AG20443 (cell line): ENCODE results near the gene IL18.
A peak's percentile ranks its signal among the peaks of the same experiment; 100 is the strongest.
"Not testable (repeated sequence)": the region's sequence is repeated elsewhere in the genome, so short reads cannot be mapped to it uniquely, and the experiment has no call there.

Experiments
- DNase-seq: peaks from one replicate; pipeline ENCODE4 v3.0.0; 2012; ENCODE audit warnings: low spot score, mixed read lengths

Gene IL18

DNA sequence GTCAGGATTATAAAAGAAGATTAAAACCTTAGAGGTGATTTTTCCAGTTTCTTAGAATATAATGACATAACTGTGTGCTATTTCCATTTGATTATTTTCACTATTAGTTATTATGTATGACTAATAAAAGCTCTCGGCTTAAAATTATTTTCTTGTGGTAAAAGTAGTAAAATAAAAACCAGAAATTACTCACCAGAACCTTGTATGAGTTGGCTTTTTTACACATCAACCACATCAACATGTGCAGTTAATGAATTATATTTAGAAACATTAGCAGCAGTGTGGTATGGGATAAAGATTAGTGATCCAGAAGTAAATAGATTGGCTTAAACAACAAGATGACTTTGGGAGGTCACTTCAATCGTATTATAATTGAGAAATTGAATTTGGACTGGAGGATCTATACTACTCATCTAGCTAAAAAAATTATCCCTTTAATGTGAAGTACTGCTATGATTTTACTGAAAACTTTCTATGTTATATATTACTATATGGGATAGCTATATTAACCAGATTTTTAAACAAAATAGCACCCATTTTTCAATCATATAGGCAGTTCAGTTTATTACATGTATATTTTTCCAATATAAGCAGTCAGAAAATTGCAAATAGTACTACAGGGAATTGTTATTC is 8.6 kb upstream of the IL18 start:
- peak; percentile 32 for DNase-seq

DNA sequence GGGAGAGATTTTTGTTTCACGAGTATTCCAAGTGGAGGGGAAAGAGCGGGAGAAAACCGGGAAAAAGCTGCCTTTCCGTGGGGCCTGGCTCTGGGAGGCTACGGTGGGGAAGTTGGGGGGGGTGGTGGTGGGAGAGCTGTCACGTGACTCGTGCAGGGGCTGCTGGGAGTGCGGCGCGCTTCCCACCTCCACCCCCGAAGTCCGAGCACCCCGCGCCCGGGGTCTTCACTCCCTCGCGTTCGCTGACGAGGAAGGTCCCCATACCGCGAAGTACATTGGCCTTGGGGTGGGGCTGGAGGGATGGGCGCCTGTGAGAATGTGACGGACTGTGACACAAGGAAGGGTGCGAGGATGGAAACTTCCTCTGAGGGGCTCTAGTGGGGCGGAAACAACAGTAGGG is 3.3 kb upstream of the IL18 start, which contains the start of gene TEX12:
TSS of gene TEX12 (plus strand) at position 228 of the 400 bp plus-strand sequence. CDS start 1,897 bp downstream, outside the sequence.
- DNase-seq: no peak

DNA sequence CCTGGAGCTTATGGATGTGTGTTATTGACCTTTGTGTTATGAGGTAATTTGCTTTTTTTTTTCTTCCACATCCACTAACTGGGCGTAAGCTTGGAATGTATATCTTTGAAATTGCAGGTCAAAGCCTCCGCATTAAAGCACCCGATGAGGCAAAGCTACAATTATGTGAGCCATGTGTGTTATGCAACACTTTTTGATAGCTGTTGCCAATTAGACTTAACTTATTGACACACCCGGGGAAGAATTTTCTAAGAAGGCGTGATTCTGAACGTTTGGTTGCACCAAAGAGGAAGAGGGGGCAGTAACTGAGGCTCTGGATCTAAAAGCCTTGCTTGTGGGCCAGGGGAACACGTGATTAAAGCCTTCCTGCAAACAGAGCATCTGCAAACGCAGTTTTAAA is 2.7 kb upstream of the IL18 start:
- peak; percentile 62 for DNase-seq

DNA sequence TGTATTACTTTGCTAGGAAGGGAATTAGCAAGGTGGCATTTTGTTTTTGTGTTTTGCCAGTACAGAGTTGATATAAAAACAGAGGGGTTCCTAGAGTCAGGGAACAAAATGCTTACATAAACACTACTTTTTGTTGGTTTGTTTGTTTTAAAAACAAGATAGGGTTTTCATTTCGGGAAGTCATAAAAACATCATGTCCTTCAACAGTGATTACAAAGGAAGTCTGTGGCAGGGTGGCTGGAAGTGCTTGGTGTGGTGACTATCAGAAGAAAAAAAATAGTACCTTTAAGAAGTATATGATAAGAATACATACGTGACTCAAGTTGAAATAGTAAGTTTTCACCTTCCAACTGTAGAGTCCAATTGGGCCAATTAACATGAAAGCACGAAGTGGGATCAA is 1.2 kb upstream of the IL18 start:
- no peak for DNase-seq

DNA sequence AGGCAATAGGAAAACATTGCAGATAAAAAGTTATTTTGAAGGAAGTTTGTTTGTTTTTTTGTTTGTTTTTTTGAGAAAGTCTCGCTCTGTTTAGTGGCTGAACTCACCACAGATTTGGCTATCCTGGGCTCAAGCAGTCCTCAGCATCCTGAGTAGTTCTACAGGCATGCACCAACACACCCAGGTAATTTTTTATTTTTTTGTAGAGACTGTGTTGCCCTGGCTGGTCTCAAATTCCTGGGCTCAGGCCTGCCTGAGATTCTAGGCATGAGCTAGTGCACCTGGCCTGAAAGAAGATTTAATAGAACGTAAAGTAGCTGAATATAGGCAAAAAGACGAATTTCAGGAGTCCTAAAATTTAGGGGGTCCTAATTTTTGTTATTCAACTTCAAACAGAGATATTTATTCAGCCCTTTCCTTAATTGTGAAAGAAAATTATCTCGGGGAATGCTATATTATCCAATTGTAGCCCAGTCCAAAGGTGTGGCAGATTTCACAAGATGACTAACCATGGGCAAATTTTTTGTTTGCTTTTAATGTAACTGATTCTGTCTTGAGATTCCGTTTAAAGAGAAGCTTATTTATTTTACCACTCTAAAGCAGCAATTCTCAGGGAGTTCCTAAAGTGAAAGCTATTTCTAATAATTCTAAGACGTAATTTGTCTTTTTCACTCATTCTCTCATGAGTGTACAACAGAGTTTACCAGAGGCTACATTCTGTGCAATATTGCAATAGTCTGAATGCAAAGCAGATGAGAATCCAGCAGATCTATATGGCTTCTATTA is 940 bp downstream of the IL18 start:
- DNase-seq: peak; percentile 13

DNA sequence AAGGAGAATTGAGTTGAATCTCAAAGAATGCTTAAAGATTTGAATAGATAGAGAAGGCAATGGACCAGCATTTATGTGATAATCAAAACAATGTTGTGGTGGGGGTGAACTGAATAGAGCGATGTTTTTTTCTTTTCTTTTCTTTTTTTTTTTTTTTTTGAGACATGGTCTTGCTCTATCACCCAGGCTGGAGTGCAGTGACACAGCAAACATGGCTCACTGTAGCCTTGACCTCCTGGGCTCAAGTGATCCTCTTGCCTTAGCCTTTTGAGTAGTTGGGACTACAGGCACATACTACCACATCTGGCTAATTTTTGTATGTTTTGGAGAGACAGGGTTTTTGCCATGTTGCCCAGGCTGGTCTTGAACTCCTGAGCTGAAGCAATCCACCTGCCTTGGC is 1.7 kb downstream of the IL18 start:
- not testable (repeated sequence) for DNase-seq

DNA sequence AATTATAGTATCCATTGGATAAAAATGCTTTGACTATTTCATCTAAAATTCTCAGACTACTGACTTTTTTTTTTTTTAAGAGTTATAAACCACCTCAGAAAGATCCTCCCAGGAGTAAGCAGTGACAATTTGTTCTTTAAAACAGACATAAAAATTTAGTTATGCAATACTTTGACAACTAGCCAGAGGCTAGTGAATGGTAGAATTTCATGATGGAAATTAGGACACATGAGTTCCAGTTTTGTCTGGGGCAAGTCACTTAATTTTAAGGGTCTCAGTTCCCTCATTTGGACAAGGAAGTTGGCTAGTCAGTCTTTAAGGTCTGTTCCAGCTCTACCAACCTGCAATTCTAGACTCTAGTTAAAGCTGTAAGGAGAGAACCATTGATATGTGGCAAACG is 2.9 kb downstream of the IL18 start:
- DNase-seq: no peak

DNA sequence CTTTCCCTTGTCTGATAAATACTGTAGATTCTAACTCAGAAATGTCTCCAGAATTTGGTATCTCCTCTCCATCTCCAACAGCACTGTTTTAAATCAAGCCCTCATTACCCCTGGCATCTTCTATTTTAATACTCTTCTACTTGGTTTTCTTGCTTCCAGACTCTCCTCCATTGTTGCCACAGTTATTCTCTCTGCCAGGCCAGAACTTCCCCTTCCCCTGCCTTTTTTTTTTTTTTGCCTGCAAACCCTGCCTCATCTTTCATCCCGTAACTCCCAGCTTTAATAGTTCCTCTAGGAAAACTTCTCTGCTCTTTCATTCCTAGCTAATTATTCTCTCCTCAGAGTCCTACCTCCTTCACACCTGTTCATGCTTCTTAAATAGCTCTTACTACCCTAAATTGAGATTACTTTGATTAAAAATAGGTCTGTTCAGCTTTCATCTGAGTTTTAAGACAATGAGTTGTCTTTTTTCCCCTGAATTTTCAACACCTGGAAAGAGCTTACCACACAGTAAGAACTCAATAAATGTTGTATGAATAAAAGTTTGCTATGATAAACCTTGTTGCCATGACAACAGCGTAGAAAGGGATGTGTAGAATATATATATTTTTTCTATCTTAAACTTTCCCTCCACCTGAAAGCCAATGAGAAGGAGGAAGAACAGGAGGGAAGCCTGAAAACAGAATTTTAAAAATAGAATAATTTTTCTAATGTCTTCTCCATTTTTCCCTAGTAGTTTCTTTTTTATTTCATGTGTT is 3.6 kb downstream of the IL18 start:
- DNase-seq: no peak

DNA sequence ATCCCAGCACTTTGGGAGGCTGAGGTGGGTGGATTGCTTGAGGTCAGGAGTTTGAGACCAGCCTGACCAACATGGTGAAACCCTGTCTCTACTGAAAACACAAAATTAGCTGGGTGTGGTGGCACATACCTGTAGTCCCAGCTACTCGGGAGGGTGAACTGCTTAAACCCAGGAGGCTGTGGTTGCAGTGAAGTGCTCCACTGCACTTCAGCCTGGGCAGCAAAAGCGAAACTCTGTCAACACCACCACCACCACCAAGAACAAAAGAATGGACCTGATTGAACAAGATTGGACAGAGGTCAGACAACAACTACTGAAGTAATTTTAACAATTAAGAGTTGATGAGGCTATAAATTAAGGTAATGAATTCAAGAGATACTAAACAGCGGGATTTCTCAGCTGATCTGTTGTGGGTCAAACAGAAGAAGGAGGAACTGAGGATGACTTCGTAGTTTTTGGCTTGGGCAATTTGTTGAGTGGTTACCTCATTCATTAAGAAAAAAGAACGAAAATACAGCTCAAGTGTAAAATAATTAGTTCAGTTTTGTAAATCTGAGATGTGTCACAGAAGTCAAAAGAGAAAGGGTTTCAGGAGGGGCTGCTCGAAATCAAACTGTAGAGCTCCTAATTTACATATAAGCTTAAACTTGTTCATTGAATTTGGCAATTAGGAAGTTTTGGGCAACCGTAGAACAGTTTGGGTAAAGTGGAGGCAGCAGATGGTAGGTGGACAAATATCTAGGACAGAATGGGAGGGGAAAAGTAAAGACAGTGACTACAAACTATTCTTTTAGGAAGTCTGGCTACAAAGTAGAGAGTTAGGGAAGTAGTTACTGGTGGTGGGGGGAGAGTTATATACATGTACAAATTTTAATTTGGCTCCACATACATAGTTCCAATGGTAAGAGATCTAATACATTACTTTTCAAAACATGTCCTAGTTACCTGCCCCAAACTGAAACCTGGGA is 4.5 kb downstream of the IL18 start:
- DNase-seq: no peak

DNA sequence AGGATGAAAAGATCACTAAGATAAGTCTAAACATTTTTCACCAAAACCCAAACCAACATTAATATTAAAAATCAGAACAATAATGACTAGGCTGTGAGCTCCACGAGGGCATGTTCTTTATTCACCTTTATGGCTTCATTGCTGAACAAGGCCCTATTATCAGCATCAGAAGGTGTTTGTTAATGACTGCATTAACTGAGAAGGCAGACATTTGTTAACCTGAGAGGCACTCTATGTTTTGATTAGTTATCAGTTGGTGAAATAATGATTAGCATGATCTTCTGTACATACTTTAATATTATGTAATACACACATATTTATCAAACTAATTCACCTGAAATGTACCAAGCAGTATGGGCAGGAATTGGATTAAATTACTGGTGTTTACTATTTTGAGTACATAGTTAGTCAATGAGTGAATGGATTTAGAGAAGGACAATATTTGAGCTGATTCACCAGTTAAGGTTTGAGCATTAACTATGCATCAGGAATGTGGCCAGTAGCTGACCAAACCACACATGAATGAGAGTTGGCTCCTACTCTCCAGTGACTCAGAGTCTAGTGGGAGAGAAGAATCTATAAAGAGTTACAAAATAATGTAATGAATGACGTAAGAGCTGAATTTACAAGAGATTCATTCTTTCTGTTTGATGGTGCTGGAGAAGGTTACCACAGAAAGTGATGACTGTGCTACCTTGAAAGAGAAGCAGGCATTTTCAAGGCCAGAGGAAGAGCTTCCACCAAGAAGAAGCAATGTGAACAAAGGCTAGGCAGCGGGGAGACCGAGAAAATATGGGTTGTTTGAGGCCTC is 6.7 kb downstream of the IL18 start:
- peak; percentile 90 for DNase-seq

DNA sequence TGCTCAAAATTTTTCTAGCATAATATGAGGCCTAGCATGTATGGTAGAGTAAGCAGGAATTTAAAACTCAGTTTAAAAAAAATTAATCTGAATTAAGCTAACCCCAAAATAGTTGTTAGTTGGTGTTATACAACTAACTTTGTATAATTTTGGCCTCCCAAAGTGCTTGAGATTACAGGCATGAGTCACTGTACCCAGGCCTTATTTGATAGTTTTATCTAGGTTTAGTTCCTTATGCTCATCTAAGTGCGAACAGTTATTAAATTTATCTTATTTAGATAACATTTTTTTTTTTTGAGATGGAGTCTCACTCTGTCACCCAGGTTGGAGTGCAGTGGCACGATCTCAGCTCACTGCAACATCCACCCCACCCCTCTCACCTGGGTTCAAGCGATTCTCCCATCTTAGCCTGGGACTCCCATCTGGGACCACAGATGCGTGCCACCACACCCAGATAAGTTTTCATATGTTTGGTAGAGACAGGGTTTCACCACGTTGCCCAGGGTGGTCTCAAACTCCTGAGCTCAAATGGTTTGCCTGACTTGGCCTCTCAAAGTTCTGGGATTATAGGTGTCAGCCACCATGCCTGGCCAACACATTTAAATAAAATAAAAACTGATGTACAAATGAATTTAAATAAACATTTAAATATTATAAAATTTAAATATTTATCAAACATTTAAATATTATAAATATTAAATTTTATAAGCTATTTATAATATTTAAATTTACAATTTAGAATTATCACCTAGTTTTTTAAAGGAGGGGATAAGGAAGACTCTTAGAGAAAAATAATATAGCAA is 7.5 kb downstream of the IL18 start:
- no peak for DNase-seq

DNA sequence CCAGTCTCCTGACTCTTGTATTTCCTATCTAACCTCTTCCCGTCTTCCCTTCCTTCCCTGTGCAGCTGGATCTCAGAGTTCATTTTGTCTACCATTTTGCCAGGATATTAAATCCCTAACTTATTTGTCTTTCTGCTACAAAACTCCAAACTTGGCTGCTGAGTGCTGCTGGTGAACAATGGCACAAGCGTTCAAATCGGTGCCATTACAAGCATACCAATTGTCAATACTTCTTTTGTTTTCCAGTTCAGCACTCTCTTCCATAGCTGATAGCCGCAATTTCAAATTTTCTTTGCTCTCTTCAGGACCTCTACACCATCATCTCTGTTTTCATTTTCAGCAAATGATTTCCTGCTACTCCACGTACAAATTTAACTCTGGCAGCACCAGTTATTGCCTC is 13.4 kb downstream of the IL18 start:
- DNase-seq: no peak

DNA sequence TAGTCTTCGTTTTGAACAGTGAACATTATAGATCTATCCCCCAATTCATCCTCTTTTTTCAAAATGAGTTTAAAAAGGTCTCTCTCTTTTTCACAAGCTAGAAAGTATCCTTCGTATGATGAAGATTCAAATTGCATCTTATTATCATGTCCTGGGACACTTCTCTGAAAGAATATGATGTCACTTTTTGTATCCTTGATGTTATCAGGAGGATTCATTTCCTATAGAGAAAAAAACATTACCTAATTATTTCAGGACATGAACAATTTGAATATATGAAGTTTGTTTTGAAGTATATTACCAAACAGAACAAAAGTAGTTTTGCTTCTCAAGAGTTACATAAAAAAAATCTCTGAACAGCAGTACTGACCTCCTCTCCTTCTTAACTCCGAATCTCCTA is 20.3 kb downstream of the IL18 start:
- no peak for DNase-seq

DNA sequence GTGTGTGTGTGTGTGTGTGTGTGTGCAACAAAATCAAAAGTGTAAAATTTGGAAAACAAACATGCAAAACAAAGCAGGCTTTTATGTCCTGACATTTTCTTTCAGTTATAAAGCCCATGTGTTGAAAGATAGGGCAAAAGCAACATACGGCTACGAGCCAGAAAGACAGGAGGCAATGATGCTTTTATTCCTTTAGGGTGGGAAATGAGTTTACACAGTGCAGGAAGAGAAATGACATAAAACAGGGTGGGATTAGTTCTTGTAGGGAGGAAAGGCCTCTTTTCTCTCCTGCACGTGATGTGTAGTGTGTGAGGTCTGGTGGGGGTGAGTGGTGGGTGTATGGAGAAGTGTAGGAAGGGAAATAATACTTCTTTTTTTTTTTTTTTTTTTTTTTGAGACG is 29.4 kb downstream of the IL18 start:
- DNase-seq: no peak

DNA sequence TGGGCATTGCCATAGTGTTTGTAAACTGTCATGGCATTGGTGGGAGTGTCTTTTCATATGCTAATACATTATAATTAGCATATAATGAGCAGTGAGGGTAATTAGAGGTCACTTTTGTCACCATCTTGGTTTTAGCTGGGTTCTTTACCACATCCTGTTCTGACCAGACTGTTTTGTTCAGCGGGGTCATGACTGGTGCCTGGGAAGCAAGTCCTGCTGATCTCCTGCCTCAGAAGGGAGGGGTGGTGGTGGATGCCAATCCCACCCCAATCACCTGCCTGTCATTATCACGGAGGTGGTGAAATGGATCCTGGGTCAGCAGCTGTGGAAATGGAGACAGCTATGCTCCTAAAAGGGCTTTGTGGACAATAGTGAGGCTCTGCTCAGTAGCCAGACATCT is 31.2 kb downstream of the IL18 start:
- DNase-seq: no peak

DNA sequence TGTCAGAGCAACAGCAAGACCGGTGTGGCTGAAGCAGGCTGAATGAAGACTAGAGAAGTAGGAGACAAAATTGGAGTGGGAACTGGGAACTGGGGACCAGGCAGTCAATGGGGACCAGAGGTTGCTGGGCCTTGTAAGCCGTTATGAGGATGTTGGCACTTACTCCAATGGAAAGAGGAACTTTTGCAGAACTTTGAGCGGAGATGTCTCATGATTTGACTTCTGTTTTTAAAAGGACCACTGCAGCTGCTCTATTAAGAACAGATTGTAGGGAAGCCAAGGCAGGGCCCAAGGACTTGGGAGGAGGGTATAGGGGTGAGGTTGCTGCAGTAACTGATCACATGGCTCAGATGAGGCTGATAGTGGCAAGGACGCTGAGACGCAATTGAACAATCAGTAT is 34.2 kb downstream of the IL18 start:
- no peak for DNase-seq

DNA sequence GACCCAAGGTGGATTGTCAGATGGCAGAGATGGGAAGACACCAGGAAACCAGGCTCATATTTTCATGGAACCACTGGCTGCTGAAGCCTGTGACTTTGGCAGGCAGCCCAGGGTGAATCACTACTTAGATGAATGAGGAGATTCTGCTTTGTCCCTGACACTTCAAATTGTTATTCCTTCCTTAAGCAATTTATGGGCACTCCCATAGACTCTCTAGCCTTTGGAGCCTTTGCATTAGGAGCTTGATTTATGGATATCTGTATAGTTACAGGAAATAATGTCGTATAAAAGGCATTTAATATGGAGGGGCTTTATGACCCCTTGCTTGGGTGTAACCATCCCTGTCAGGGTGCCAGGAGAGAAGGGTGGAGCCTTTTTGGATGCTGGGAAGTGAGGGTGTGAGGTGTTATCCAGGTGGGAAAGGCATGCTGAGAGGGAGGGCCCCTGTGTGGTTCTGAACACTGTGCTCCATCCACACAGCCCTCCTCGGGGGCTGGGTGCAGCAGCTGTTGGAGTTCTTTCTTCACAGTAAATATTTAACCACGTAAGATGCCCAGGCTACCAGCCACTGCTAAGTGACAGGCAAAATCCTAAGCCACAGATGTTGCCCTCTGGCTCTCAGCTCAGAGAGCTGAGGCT is 35.3 kb downstream of the IL18 start:
- peak; percentile 83 for DNase-seq

DNA sequence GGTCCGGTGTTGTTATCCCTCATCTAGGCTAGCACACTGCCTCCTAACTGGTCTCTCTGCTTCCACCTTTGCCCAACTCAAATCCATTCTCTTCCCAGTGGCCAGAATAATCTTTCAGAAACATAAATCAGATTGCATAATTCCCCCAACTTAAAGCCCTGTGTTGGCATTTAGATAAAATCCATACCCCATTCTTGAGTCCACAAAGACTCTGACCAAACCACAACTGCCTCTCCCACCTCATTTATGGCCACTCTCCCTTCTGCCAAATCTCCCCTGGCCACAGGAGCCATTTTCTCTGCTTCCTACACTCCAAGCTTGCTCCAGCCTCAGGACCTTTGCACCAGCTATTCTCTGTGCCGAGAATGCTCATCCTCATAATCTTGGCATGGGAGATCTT is 36.8 kb downstream of the IL18 start:
- no peak for DNase-seq

DNA sequence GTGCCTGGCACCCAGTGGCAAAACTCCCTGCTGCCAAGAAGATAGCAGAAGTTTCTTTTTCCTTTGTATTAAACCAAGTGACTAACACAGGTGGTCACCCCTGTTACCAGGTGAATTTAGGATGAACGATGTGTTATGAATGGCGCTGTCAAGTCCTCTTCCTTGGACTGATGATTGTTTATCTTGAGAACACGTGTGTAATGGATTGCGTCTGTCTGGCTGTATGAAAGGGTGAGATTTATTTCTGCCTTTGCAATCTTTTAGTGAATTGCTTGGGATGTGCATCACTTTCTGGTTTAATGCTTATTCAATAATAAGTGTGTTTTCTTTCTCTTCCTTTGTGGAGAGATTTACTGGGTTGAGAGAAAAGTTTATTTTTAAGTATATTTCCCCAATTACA is 40.8 kb downstream of the IL18 start:
- no peak for DNase-seq
